Omental fat pad (tissue), 4 donors: ENCODE results near the gene PRKAG2. TPM values are rescaled to one million over a fixed set of nuclear protein-coding genes. Genes with fewer than 3 reads are reported as not detected.
A peak's percentile ranks its signal among the peaks of the same experiment; 100 is the strongest.

Experiments used
- ATAC-seq: fragments of 150-250 bp; one replicate; pipeline ENCODE4 v1.9.1; 2016; ENCODE audit warnings: mild to moderate bottlenecking, moderate library complexity; ENCODE audit not compliant: low FRiP score
- DNase-seq: peaks from one replicate; pipeline ENCODE4 v3.0.0-alpha.2; 2019; ENCODE audit warnings: low spot score
- CTCF ChIP-seq, 3 donors: fragments of 450-650 bp; IDR thresholded peaks; one replicate each; pipeline ENCODE4 v1.5.1; 2016 to 2017; ENCODE audit warnings: antibody characterized with exemption in 3 of 3, mild to moderate bottlenecking in 3 of 3, moderate library complexity in 2 of 3
- total RNA-seq, 4 donors: library from RNA; depleted of rRNA; stranded (reverse); fragments of >200 nt; gene quantifications; one replicate each; pipeline ENCODE4 v1.1.0, GENCODE V29; 2016

Gene PRKAG2
- total RNA-seq, 4 donors from 2014 or later, result 31.6 to 49.5 (median 36.9) TPM

DNA sequence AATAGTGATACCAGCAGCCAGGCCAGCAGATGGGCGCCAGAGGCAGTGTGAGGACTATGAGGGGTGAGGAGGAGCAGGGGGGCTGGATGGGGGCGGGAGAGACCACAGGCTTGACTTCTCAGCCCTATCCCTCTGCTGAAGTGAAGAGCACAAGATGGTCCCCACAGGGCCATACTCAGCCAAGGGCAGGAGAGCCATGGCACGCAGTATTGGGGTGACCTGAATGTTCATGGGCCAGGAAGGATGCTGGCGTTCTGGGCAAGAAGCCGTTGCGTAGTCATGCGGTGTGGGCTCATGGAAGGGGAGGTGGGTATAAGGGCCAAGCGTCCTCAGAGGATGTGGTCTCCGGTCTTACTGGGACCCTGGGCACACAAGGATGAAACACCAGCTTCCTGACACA lies 146.3 kb downstream of the PRKAG2 start:
- DNase-seq (no peak), ATAC-seq (no peak)
- no peak for TF ChIP-seq CTCF (IDR thresholded peaks at IDR 0.05)

GRCh38 chr7:151729521-151729921 lies 147.4 kb downstream of the PRKAG2 start:
- ATAC-seq (no peak), DNase-seq (no peak)

DNA sequence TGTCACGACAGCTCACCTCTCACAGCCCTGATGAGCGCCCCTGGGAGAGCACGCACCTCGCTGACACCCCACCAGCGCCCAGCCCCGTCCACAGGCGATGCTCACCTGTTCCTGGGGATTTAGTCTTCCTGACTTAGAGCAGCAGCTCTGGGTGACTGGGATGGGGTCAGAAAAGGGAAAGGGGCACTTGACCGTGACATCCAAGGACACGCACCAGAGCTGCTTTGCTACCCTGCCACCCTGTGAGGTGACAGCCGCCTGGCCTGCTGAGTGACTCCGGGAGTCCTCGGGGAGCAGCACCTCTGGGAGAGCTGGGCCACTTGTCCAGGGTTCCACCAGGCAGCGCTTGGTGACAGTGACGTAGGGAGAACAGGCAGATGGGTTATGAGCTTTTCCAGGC lies 148.2 kb downstream of the PRKAG2 start:
- TF ChIP-seq CTCF (IDR thresholded peaks at IDR 0.05), result no peak
- no peak for ATAC-seq
- no peak for DNase-seq

More at GRCh38 chr7:151729521-151729921, 147.4 kb downstream of the PRKAG2 start:
- no peak for TF ChIP-seq CTCF (IDR thresholded peaks at IDR 0.05)

DNA sequence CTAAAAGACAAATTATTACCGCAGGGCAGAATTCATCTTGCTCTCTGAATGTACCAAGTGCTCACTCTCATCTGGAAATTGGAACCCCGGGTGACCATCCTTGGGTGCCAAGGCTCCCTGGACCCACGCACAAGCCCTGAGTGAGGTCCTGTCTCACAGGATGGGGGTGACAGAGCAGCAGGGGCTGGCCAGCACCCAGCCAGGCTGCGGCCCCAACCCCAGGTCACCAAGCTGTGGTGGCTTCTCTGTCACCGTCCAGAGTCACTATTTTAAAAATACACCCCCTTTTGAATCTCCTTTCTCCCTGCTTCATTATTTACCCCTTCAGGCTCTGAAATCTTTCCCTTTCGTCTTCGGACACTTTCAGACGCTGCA lies 148.6 kb downstream of the PRKAG2 start:
- no peak for DNase-seq
- no peak for TF ChIP-seq CTCF (IDR thresholded peaks at IDR 0.05)
- ATAC-seq, result no peak

DNA sequence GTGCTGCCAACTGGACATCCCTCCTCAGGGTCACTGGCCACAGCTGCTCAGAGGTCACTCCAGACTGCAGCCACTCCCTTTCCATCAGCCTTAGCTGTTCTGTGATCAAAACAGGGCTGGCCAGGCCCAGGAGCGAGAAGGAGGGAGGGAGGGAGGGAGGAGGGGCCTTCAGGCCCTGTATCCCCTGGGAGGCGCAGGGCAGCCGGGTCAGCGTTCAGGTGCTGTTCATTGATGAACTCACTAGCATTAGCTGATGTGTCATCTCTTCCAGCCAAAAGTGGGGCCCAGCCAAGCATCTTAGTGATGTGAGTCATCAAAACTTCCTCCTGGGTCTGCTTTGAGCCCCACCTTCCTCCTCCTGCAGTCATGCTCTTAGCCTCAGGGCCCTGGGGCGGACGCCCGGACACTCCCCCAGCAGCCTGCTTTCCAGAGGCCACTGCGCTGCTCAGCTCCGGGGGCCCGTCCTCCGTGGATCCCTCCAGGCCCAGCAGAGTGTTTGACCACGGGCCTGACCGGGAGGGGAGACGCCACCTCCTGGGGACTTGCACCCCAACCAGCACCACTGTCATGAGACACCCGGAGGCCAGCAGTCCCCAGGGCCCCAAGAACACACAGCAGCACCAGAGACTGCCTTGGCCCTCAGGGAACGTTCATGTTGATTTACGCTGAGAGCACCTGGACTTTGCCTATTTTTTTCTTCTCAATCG lies 149.2 kb downstream of the PRKAG2 start:
- peak; percentile 95 for ATAC-seq
- TF ChIP-seq CTCF (IDR thresholded peaks at IDR 0.05), result no peak
- DNase-seq, result peak; percentile 77

DNA sequence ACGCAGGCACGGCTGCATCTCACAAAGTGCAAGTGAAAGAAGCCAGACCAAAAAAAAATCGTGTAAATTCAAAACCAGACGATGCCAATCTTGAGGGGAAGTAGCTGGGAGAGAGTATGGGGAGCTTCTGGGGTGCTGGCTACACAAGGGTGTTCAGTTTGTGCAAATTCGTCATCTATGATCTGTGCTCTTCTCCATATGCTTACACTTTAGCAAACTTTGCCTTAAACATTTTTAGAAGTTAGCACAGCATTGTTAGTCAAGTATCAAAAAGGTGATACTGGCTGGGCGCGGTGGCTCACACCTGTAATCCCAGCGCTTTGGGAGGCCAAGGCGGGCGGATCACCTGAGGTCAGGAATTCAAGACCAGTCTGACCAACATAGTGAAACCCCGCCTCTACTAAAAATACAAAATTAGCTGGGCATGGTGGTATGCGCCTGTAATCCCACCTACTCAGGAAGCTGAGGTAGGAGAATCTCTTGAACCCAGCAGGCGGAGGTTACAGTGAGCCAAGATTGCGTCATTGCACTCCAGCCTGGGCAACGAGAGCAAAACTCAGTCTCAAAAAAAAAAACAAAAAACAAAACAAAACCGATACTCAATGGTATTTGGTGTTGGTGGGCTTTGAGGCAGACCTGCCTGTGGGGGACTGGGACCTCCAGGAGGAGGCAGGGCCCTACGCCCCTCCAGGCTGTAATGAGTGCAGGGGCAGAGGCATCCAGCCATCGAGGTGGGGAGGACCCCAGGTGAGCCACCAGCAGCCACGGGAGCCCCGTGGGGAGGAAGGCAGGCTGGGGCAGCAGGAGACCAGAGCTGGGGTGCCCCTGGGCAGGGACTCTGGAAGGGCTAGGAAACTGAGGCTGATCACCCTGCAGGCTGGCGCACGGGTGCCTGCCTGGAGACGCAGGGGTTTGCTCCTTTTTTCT lies 150.0 kb downstream of the PRKAG2 start:
- DNase-seq (no peak), ATAC-seq (no peak)
- no peak for TF ChIP-seq CTCF (IDR thresholded peaks at IDR 0.05)
